DMS79 treated with DMSO at 0.1 percent for 48 hours (cell line): ENCODE data around the gene CTAG1A.
"Not testable (repeated sequence)": the region's sequence is repeated elsewhere in the genome, so short reads cannot be mapped to it uniquely, and the experiment has no call there.

ENCODE experiments used
- DNase-seq: peaks from one replicate; lab custom pipeline; 2025; lab: John Stamatoyannopoulos, UW

Gene CTAG1A

GRCh38 chrX:154584585-154585183, at the start of gene CTAG1A:
Gene CTAG1A (plus strand): TSS chrX:154585133. CDS start chrX:154585207, 74 bp downstream.
- not testable (repeated sequence) for DNase-seq

GRCh38 chrX:154535892-154536291, 49.0 kb upstream of the CTAG1A start:
- no peak for DNase-seq

GRCh38 chrX:154539077-154539476, 45.9 kb upstream of the CTAG1A start:
- no peak for DNase-seq

DNA sequence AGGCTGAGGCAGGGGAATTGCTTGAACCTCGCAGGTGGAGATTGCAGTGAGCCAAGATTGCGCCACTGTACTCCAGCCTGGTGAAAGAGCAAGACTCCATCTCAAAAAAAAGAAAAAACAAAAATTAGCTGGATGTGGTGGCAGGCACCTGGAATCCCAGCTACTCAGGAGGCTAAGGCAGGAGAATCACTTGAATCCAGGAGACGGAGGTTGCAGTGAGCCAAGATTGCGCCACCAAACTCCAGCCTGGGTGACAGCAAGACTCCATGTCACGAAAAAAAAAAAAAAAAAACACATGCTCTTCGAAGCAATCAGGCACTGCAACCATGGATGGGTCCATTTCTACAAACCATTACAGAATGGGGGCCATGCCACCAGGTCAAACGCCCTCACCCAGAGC, 44.6 kb upstream of the CTAG1A start:
- DNase-seq, result not testable (repeated sequence)

DNA sequence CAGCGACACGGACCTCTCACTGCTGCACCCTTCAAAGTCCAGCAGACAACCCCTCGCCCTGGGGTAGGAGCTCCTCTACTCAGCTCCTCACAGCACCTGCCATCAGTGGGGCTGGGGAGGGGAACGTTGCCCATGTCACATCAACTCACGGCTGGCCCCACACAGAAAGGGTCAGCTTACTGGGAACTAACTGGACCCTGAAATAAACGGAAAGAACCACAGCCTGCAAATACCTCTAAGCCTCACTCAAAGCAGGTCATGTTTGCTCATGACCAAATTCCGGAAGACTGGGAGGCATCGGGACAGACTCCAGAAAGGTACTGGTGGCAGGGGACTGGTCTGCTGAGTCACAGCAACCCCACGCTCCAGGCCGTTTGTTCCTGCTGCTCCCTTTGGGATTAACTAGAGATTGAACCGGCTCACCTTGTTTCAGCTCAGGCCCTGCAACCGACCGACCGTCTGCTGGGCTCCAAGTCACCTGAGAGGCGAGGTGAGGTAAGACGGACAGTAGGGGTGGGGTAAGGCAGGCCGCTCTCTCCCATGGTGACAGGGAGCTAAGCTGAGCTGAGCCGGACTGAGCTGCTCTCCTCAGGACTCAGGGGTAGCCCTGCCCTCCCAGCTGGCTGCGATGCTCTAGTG, 43.9 kb upstream of the CTAG1A start:
- no peak for DNase-seq

DNA sequence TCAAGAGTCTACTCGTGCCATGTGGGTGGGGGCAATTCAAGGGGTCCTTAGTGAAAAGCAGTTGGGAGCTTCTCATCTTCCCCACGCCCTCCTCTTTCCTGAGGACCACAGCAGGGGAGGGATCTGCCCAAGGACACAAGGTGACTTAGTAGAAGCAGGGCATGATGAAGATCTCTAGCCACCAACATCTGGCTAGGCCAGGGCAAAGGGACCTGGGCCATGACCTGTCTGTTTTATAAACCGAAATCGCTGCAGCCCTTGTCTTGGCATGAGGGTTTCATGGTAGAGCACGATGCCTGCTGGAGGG, 43.4 kb upstream of the CTAG1A start:
- no peak for DNase-seq

- DNase-seq, result no peak
Measured at GRCh38 chrX:154541896-154542722, 42.8 kb upstream of the CTAG1A start.

DNA sequence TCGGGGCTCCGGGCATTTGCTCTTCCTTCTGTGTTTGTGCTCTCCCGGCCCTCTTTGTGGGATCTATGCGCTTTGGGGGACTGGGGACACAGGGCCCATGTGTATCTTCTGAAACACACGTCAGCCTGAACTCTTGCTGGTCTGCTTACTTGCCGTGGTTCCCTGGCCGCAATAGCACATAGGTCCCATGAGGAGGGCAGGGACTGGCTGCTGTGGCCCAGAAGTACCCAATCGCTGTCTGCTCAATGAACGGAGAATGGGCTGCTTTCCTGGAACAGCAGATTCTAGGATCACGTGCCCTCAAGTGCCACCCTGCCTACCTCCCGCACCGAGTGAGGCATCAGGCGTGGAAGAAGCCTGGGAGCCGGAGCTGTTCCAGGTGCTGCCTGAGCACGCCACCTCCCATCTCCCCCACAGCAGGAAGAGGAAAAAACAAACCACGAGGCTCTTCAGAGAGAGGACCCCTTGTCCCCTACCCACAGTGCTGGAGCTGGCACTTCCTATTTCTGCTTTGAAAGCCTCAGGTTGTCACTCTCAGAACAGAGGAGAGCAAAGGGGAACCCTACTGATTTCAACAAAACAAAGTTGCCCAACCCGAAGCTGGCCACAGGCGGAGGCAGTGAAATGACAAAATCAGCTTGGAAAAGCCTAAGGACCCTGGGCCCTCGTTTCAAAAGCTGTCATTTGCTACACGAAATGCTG, 42.1 kb upstream of the CTAG1A start:
- DNase-seq, result no peak

DNA sequence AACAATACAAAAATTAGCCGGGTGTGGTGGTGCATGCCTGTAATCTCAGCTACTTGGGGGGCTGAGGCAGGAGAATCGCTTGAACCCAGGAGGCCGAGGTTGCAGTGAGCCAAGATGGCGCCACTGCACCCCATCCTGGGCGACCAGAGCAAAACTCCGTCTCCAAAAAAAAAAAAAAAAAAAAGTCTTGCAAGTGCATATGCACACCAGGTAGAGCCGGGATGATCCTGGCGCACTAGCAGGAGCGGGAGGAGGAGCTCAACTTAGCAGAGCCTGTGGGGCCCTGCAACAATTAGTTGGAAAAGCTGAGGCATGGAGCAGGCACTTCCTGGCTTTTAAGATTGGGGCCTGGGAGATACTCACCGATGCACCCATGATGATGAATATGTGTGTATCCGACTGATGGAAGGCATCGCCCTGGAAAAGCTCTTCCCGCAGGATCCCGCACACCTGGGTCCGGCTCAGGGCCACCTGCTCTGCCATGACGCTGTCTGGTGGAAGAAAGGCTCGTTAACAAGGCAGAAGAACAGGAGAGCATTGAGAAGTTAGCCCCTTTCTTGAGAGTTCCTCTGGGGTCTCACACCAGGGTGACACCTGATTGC, 39.2 kb upstream of the CTAG1A start:
- no peak for DNase-seq

GRCh38 chrX:154546354-154547244, 38.3 kb upstream of the CTAG1A start, which contains the start of gene G6PD:
Gene G6PD (minus strand): TSS chrX:154546846. CDS start chrX:154546155, 691 bp downstream.
- peak; percentile 29 for DNase-seq

GRCh38 chrX:154547245-154548027, 37.5 kb upstream of the CTAG1A start, which contains the start of gene IKBKG:
Gene IKBKG (plus strand): TSS chrX:154547620. CDS start chrX:154552003, 4,383 bp downstream.
- DNase-seq, result peak; percentile 56

- DNase-seq, result no peak
Measured at GRCh38 chrX:154548028-154548316, 37.0 kb upstream of the CTAG1A start.

DNA sequence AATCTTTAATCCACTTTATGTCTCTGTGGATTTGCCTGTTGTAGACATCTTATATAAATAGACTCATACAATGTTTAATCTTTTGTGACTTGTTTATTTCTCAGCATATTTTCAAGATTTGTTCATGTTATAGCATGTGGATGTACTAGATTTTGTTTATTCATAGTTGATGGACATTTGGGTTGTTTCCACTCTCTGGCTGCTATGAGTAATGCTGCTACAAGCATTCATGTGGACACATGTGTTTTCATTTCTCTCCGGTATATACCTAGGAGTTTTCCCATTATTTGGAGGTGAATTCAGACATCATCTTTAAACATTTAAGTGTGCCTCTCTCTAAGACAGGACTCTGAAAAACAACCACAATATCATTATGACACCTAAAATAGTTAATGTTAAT, 35.2 kb upstream of the CTAG1A start:
- no peak for DNase-seq

DNA sequence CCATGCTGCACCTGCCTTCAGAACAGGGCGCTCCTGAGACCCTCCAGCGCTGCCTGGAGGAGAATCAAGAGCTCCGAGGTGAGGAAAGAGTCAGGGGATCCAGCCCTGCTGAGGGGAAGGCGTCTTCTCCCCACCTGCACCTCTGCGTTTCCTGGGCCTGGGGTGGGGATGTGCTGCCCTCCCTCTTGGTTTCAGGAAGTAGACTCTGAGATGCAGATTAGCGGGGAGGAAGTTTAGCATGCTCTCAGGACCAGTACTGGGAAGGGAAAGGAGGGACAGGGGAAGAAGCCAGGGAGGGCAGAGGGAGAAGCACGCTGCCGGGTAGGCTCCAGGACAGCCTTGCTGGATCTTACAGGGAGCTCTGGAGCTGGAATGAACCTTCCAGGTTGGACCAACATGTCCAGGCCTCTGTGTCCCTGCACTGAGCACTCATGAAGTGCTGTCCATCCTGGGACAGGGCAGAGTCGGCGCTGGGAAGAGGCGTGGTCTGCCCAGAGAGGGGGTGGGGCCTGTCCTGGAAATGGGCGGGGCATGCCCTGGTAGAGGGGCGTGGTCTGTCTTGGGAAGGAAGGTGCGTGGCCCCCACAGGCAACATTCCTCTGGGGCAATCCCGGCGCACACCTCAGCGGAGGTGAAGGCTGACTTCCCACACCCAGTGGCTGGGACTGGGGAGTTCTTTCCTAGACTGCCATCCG, 32.7 kb upstream of the CTAG1A start:
- not testable (repeated sequence) for DNase-seq

DNA sequence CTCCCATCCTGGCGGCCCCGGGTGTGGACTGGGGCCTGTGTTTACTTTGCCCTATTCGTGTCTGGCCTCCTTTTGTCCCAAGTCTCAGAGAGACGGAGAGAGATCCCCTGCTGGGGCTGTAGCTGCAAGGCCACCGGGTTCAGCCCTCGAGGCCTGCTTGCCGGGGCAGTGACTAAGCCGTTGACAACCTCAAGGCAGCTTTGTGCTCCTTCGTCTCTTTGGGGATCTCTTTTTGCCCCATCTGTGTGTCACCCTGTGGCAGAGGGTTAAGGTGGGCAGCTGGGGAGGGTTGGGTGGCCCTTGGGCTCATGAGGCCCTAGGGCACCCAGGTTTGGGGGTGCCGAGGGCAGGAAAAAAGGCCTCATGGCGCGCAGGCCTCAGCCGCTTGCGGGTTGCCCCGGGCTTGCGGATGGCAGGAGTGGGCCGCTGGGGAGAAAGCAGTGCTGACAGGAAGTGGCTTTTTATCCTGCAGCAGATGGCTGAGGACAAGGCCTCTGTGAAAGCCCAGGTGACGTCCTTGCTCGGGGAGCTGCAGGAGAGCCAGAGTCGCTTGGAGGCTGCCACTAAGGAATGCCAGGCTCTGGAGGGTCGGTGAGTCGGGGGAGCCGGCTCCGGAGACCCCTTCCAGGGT, 26.8 kb upstream of the CTAG1A start:
- DNase-seq, result not testable (repeated sequence)

- DNase-seq, result not testable (repeated sequence)
Measured at GRCh38 chrX:154558896-154559295, 26.0 kb upstream of the CTAG1A start.

GRCh38 chrX:154560326-154560725, 24.6 kb upstream of the CTAG1A start:
- DNase-seq, result not testable (repeated sequence)

GRCh38 chrX:154562295-154562694, 22.6 kb upstream of the CTAG1A start:
- DNase-seq, result not testable (repeated sequence)

GRCh38 chrX:154570361-154570760, 14.6 kb upstream of the CTAG1A start:
- DNase-seq, result not testable (repeated sequence)
